ENCODE results near the gene CAPN15. TPM values are rescaled to one million over a fixed set of nuclear protein-coding genes. Genes with fewer than 3 reads are reported as not detected.
A peak's percentile ranks its signal among the peaks of the same experiment; 100 is the strongest.
"Not testable (repeated sequence)": the region's sequence is repeated elsewhere in the genome, so short reads cannot be mapped to it uniquely, and the experiment has no call there.

CAPN15 gene
- 42.2 and 55.9 TPM in 2 replicates for total RNA-seq (2014; rRNA removed; shearing (Covaris generic); ENCODE audit: low replicate concordance)

DNA sequence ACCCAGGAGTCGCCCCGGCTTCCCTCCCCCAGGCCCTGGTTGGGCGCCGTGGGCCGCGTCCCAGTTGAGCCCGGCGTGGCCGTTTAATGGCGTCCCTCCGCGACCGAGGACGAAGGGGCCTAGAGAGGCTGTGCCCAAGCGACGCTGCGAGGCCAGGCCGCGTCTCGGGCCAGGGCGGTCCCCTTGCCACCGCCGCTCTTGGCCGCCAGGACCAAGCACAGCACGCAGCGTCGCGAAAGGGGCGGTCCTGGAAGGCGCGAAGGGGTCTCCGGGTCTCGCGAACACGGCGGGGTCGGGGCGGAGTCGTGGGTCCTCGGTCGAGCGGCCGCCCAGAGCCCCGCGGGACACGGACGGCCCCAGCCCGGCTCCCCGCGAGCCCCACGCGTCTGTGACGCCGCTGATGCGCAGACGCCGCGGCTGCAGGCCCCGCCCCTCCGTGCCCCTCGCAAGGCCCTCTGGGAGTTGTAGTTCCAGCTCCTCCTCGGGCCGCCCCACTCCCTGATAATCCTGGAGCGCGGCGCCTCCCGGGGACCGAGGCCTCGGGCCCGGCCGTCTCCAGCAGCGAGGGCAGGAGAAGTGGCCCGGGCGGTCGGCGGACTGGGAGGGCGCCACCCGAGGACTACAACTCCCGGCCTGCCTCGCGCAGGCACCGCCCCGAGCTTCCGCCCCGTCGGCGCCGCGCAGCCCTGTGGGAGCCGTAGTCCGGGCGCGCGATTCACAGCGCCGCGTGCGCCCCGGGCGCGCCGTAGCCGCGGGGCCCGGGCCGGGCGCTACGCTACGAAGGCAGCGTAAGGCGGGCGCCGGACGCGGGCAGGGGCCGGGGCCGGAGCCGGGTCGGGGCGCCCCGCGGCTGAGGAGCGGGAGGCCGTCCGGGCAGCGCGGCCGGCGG is at the start of gene CAPN15:
Gene CAPN15 (plus strand): TSS at position 698 of the 889 bp plus-strand sequence. CDS start 19,127 bp downstream, outside the sequence.
- DNase-seq = peak; percentile 89
- Histone ChIP-seq H3K27me3 (no peaks in the 10 kb centered on the region), H3K9me3 (no peaks in the 10 kb centered on the region), H3K4me3 (peak within 1 kb of the TSS; percentile 85), H3K36me3 (peaks cover 41% of the 10 kb centered on the region)

DNA sequence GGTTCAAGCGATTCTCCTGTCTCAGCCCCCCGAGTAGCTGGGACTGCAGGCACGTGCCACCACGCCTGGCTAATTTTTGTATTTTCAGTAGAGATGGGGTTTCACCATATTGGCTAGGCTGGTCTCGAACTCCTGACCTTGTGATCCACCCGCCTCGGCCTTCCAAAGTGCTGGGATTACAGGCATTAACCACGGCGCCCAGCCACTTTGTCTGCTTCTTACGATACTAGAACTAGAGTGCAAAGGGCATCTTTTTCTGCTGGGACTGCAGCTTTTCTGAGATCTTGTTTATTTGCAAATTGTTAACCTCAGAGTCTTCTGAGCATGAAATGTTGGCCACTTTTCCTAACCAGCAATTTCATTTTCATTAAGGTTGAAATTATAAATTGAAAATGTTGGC is 49.2 kb upstream of the CAPN15 start:
- H3K4me3 ChIP-seq, H3K9me3 ChIP-seq, H3K27me3 ChIP-seq, DNase-seq: not testable (repeated sequence)
- peaks cover 27% of the 10 kb centered on the region for H3K36me3 ChIP-seq

DNA sequence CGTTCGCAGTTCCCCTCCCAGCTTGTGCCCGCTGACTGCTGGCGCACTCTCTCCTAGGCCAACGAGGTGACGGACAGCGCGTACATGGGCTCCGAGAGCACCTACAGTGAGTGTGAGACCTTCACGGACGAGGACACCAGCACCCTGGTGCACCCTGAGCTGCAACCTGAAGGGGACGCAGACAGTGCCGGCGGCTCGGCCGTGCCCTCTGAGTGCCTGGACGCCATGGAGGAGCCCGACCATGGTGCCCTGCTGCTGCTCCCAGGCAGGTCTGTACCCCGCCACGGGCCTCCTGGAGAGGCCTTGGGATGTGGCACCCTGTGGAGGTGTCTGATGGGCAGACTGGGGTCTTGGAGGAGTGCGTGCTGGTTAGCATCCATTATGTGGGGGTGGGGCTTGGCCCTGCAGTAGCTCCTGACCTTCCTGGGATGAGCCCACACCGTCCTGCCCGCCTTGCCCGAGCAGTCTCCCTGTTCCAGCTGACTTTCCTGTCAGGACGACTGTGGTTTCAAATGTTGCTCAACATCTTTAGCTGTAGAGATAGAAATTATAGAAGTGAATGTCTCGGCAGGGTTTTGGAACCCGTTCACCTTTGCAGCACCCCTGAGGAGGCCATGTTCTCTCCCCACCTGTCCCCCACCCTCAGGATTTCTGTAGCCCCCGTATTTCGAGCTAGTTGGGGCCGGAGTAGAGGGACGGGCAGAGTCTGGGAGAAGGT is 44.9 kb upstream of the CAPN15 start:
- no peaks in the 10 kb centered on the region for H3K27me3 ChIP-seq
- H3K4me3 ChIP-seq = no peak overlapping the region
- no peaks in the 10 kb centered on the region for H3K9me3 ChIP-seq
- DNase-seq = no peak
- peaks cover 40% of the 10 kb centered on the region for H3K36me3 ChIP-seq

GRCh38 chr16:483341-484075 is 44.0 kb upstream of the CAPN15 start:
- Histone ChIP-seq H3K36me3 (peaks cover 44% of the 10 kb centered on the region), H3K9me3 (no peaks in the 10 kb centered on the region), H3K27me3 (no peaks in the 10 kb centered on the region), H3K4me3 (no peak overlapping the region)
- DNase-seq = no peak

GRCh38 chr16:489606-490005 is 37.9 kb upstream of the CAPN15 start:
- Histone ChIP-seq H3K36me3 (peaks cover 49% of the 10 kb centered on the region), H3K27me3 (no peaks in the 10 kb centered on the region), H3K9me3 (no peaks in the 10 kb centered on the region), H3K4me3 (no peak overlapping the region)
- no peak for DNase-seq

DNA sequence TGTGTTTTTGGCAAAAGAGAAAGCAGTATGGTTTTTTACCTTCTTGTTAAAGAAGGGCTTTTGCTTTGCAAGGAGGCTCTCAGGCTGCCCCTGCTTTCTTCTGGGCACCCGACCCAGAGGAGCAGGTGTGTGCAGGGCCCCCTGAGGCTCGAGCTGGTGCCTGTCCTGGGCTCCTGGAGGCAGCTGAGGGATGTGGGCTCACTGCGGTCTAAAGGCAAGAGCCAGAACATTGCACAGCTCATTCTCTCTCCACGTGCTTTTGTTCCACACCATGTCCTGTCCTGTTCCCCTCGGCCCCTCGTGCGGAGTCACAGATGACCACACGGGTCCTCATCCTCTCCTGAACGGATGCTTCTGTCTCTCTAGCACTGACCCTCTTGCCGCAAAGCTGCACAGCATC is 36.7 kb upstream of the CAPN15 start:
- H3K27me3 ChIP-seq = no peaks in the 10 kb centered on the region
- H3K4me3 ChIP-seq = no peak overlapping the region
- DNase-seq = no peak
- peaks cover 49% of the 10 kb centered on the region for H3K36me3 ChIP-seq
- no peaks in the 10 kb centered on the region for H3K9me3 ChIP-seq

DNA sequence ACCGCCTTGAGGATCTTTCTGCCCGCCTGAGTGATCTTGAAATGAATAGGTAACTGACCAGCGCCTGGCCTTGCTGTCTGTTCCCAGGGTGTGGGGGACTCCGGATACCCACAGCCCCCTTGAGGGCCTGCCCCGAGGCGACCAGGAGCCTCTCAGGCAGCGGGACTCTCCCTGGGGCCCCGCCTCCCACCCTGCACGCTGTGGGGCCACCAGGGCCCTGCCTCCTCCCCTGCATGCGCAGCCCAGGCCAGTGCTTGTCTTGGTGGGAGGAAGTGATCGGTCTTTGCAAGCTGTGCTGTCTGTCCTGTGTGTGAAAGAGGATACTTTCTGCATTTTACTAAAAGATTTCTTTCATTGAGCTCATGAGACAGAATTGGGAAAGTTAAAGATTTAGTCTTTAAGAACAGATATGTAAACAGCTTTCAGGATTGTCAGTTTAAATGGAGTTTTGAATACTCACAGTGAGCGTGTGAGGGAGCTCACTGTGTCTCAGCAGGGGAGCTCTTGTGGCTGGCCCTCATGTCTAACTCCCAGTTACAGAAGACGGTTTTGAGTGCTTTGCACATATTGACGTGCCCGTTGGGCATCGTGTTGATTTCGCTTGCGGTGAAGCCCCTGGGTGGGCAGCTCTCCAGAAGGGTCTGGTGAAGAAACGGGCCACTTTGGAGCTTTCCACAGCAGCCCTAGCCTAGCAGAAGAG is 36.1 kb upstream of the CAPN15 start:
- peaks cover 46% of the 10 kb centered on the region for H3K36me3 ChIP-seq
- no peak for DNase-seq
- H3K27me3 ChIP-seq = no peaks in the 10 kb centered on the region
- no peak overlapping the region for H3K4me3 ChIP-seq
- no peaks in the 10 kb centered on the region for H3K9me3 ChIP-seq

- Histone ChIP-seq H3K9me3 (no peaks in the 10 kb centered on the region), H3K4me3 (no peak overlapping the region), H3K27me3 (no peaks in the 10 kb centered on the region), H3K36me3 (peaks cover 41% of the 10 kb centered on the region)
- no peak for DNase-seq
These were observed 35.2 kb upstream of the CAPN15 start for GRCh38 chr16:492211-492875.

GRCh38 chr16:494676-495075 is 32.8 kb upstream of the CAPN15 start:
- H3K36me3 ChIP-seq = peaks cover 35% of the 10 kb centered on the region
- not testable (repeated sequence) for H3K27me3 ChIP-seq, H3K9me3 ChIP-seq, H3K4me3 ChIP-seq, DNase-seq

GRCh38 chr16:495127-495748 is 32.3 kb upstream of the CAPN15 start:
- DNase-seq = peak; percentile 44

GRCh38 chr16:496097-496886 is 31.2 kb upstream of the CAPN15 start:
- Histone ChIP-seq H3K9me3 (no peaks in the 10 kb centered on the region), H3K27me3 (no peaks in the 10 kb centered on the region), H3K36me3 (peaks cover 20% of the 10 kb centered on the region), H3K4me3 (no peak overlapping the region)
- no peak for DNase-seq

More at GRCh38 chr16:495127-495748, 32.3 kb upstream of the CAPN15 start:
- Histone ChIP-seq H3K36me3 (peaks cover 31% of the 10 kb centered on the region), H3K27me3 (no peaks in the 10 kb centered on the region), H3K9me3 (no peaks in the 10 kb centered on the region), H3K4me3 (no peak overlapping the region)

DNA sequence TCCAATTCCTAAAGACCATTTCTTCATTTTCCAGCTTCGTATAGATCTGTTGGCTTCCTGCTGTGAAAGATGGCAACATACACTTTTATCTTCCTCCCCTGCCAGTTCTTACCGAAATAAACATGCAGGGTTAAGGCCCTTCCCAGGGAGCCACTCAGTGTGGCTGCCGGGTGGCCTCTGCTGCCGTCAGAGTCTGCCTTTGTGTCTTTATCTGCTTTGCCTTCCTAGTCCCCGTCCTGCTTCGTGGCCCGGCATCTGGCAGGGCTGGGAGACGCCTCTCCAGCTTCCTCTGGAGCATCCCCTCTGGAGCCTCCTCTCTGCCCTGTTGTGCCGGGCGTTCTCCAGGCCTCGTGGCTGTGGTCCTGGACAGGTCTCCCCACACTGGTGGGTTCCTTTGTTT is 30.3 kb upstream of the CAPN15 start:
- no peak for DNase-seq
- Histone ChIP-seq H3K9me3 (no peaks in the 10 kb centered on the region), H3K36me3 (peaks cover 15% of the 10 kb centered on the region), H3K27me3 (no peaks in the 10 kb centered on the region), H3K4me3 (no peak overlapping the region)

GRCh38 chr16:499924-500323 is 27.6 kb upstream of the CAPN15 start:
- H3K27me3 ChIP-seq = no peaks in the 10 kb centered on the region
- no peaks in the 10 kb centered on the region for H3K9me3 ChIP-seq
- peaks cover 15% of the 10 kb centered on the region for H3K36me3 ChIP-seq
- no peak for DNase-seq
- no peak overlapping the region for H3K4me3 ChIP-seq

DNA sequence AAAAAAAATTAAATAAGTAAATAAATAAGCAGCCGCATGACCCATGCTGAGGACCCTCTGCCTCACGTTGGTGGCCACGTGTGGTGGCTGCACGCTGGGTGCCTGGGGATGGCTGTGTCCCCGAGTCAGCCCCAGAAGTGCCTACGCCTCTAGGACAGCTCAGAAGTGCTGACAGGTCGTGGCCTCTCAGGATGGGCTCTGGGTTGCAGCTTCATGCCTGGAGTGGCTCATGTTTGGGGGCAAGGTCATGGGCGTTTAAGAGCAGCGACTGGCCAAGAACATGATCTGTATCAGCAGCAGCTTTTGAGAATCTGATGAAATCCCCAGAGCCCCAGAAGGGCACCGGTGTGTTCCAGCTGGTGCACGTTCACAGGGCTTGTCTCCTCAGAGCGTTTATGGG is 26.8 kb upstream of the CAPN15 start:
- no peaks in the 10 kb centered on the region for H3K27me3 ChIP-seq
- no peak for DNase-seq
- H3K4me3 ChIP-seq = no peak overlapping the region
- no peaks in the 10 kb centered on the region for H3K9me3 ChIP-seq
- H3K36me3 ChIP-seq = peaks cover 14% of the 10 kb centered on the region
